COR-L47 (cell line): Measurements from ENCODE around the gene MDN1.
"Not testable (repeated sequence)": the region's sequence is repeated elsewhere in the genome, so short reads cannot be mapped to it uniquely, and the experiment has no call there.

ENCODE experiments used
- DNase-seq: peaks from one replicate; lab custom pipeline; 2025; lab: John Stamatoyannopoulos, UW

The MDN1 gene

GRCh38 chr6:89813422-89813821, 6.2 kb downstream of the MDN1 start:
- DNase-seq, result not testable (repeated sequence)

GRCh38 chr6:89807581-89807980, 12.0 kb downstream of the MDN1 start:
- no peak for DNase-seq

GRCh38 chr6:89805814-89806371, 13.7 kb downstream of the MDN1 start:
- DNase-seq, result no peak

GRCh38 chr6:89803271-89803670, 16.3 kb downstream of the MDN1 start:
- no peak for DNase-seq

GRCh38 chr6:89799756-89800155, 19.8 kb downstream of the MDN1 start:
- no peak for DNase-seq

GRCh38 chr6:89799096-89799495, 20.5 kb downstream of the MDN1 start:
- no peak for DNase-seq

GRCh38 chr6:89797317-89797716, 22.3 kb downstream of the MDN1 start:
- no peak for DNase-seq

- no peak for DNase-seq
Observed at GRCh38 chr6:89794324-89794723, 25.3 kb downstream of the MDN1 start.

- DNase-seq, result no peak
Observed at GRCh38 chr6:89793586-89793985, 26.0 kb downstream of the MDN1 start.

GRCh38 chr6:89792881-89793280, 26.7 kb downstream of the MDN1 start:
- DNase-seq, result peak; percentile 6

- DNase-seq, result no peak
Observed at GRCh38 chr6:89790403-89790802, 29.2 kb downstream of the MDN1 start.

GRCh38 chr6:89789980-89790379, 29.6 kb downstream of the MDN1 start:
- no peak for DNase-seq

GRCh38 chr6:89787660-89788328, 31.8 kb downstream of the MDN1 start:
- DNase-seq, result no peak

GRCh38 chr6:89786970-89787369, 32.6 kb downstream of the MDN1 start:
- DNase-seq, result no peak

GRCh38 chr6:89784838-89785237, 34.8 kb downstream of the MDN1 start:
- DNase-seq, result no peak

GRCh38 chr6:89783293-89783692, 36.3 kb downstream of the MDN1 start:
- not testable (repeated sequence) for DNase-seq

GRCh38 chr6:89782222-89782621, 37.4 kb downstream of the MDN1 start:
- no peak for DNase-seq

- no peak for DNase-seq
Observed at GRCh38 chr6:89781070-89782034, 38.2 kb downstream of the MDN1 start.

GRCh38 chr6:89777455-89777854, 42.1 kb downstream of the MDN1 start:
- DNase-seq, result no peak

- no peak for DNase-seq
Observed at GRCh38 chr6:89776583-89777233, 42.9 kb downstream of the MDN1 start.

GRCh38 chr6:89775150-89775549, 44.4 kb downstream of the MDN1 start:
- DNase-seq, result no peak

GRCh38 chr6:89769572-89769971, 50.0 kb downstream of the MDN1 start:
- DNase-seq, result no peak
